HG03354 (cell line): ENCODE data around the gene CETP.
"Not testable (repeated sequence)": the region's sequence is repeated elsewhere in the genome, so short reads cannot be mapped to it uniquely, and the experiment has no call there.

ENCODE experiments used
- ATAC-seq: cut with Tn5 transposase; IDR thresholded peaks from one replicate; pipeline ENCODE4 v1.9.1; 2021; ENCODE audit warnings: mild to moderate bottlenecking; ENCODE audit not compliant: unreplicated experiment, poor library complexity, severe bottlenecking

CETP gene

DNA sequence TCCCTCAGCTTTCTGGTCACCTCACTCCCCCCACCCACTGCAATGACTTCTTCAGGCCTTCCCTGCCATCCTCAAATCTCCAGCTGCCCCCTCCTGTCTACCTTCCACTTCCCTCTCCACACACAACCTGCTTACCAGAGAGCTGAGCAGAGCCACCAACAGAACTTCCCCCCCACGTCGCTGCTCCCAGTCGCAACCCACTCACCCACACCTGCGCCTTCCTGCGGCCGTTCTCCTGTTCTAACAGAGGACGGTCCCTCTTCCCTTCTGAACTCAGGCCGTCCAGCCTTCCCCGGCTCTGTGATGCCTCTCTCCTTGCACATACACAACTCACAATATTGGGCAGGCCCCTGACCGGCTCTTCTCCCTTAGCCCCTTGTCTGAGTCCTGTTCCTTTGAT lies 14.0 kb downstream of the CETP start:
- ATAC-seq = no peak

DNA sequence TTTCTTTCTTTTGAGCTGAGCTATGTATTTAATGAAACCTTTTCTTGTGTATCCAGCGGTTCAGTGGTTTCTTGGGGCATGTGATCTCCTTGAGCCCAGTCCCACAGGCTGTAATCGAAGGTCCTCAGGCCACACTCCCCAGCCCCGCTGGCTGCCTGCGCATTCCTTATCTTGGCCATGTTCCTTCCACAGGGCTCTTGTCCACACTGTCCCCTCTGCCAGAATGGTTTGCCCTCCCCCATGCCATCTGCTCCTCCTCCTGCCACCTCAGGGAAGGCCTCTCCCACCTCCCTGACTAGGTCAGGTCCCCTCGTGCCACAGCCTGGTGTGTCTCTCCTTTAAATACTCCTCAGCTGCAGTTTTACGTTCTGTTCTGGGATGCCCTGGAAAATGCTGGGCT lies 15.5 kb downstream of the CETP start:
- ATAC-seq = no peak

DNA sequence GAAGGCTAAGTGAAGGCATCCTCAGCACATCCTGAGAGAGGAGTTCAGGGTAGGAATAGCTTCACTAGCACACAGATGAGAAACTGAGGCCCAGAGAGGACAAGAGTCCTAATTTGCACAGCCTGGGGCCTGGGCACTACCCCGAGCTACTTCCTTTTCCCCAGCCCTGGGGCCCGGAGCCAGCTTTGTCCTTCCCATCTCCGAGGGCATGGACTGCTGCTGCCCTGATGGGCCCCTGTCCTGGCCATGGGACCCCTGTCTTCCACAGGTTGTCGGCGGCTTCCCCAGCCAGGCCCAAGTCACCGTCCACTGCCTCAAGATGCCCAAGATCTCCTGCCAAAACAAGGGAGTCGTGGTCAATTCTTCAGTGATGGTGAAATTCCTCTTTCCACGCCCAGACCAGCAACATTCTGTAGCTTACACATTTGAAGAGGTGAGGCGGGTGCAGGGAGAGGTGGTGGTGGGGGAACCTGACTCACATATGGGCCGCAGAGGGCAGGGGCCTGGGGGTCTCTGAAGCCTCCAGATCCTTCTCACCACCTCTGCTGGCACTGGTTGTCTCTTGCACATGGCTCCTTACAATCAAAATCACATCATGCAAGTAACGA lies 16.2 kb downstream of the CETP start:
- ATAC-seq = no peak

DNA sequence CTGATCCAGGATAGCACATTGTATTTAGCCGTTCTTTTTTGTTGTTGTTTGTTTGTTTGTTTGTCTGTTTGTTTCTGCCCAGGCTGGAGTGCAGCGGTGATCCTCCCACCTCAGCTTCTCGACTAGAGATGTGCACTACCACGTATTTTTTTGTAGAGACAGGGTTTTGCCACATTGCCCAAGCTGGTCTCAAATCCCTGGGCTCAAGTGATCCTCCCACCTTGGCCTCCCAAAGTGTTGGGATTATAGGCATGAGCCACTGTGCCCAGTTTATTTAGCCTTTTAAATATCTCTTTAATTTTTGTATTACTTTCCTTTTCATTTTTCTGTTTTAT lies 18.4 kb downstream of the CETP start:
- ATAC-seq = no peak

DNA sequence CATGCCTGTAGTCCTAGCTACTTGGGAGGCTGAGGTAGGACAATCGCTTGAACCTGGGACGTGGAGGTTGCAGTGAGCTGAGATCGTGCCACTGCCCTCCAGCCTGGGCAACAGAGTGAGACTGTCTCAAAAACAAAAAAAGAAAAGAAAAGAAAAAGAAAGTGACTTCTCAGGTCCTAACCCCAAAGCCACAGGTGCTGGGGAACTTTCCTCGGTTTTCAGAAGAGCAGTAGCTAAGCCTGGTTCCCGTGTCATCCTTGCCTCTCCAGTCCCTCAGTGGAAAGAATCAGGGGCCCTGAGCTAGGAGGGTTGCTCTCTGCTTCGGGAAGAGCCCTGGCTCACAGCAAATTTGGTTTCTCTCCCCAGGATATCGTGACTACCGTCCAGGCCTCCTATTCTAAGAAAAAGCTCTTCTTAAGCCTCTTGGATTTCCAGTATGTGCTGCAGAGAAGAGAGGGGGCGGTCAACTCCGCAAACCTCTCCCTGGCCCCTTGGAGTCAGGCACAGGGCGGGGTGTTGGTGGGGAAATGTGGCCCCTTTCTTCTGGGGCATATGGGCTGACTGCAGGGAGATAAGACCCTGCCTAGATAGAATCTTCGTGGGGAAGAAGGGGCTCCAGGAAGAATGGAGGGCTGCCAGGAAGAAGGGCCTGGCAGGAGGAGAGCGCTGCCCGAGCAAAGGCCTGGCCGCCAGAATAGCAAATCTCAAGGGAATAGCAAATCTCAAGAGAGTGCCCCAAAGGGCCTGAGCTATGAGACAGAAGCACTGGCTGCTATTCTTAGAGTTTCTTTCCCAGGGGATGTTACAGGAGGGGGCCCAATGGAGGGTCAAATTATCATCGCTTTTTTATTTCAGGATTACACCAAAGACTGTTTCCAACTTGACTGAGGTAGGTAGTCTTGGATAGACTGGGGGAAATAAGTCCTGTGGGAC lies 19.3 kb downstream of the CETP start:
- ATAC-seq = peak; percentile 46

DNA sequence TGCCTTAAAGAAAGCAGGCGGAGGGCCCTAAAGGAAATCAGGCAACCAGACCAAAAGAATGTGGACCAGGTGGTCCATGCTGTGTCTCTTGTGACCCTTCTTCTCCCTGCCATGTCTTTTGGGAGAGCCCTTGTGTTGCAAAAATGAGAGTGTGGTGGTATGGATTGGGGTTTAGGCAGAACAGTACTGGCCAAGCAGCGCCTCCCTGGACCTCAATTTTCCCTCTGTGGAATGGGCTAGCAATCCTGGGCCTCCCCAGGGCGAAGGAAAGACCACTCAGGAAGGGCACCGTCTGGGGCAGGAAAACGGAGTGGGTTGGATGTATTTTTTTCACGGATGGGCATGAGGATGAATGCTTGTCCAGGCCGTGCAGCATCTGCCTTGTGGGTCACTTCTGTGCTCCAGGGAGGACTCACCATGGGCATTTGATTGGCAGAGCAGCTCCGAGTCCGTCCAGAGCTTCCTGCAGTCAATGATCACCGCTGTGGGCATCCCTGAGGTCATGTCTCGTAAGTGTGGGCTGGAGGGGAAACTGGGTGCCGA lies 20.1 kb downstream of the CETP start:
- ATAC-seq = no peak

DNA sequence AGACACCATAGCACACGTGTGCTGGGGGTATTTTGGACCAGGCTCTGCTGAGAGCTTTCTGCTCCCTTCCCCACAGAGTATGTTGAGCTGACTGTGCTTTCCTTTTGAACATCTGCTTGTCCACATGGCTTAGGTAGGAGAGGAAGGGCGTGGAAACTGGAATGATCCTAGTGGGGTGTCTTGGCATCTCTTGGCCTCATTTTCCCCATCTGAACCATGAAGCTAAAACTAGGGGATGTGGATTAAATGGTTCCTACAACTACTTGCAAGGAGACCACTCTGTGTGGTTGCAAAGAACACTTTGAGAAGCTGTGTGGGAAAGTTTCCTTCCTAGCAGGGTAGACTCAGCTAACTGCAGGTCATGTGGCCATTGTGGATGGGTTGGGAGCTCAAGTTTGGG lies 20.9 kb downstream of the CETP start:
- no peak for ATAC-seq

DNA sequence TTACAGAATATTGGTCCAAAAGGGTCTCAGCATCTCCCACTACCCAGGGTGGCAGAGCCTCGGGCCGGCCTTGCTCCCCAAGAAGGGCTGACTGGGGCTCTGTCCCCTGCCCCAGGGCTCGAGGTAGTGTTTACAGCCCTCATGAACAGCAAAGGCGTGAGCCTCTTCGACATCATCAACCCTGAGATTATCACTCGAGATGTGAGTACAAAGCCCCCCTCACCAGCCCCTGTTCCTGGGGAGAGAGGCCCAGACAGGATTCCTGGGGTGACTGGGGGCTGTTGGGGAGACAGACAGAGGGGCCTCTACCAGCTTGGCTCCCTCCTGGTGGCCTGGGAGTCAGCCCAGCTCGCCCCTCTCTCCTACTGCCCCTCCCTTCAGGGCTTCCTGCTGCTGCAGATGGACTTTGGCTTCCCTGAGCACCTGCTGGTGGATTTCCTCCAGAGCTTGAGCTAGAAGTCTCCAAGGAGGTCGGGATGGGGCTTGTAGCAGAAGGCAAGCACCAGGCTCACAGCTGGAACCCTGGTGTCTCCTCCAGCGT lies 21.5 kb downstream of the CETP start:
- ATAC-seq = no peak

DNA sequence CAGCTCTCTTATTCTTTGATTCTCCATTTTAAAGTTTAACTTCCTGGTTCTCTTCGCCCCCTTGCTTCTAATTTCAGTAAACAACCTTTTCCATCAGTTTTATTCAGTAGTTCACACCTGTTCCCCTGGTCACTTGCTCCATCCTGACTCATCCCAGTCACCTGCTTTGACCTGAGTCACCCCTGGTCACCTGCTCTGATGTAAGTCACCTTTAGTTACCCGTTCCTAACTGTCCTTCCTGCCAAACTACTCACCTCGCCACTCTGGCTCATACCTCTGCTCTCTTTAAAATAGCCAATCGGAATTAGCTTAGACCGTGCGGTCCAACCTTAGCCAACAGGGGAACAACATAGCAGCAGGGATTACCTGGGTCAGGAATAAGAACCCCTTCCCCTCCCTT lies 22.9 kb downstream of the CETP start:
- ATAC-seq = no peak

DNA sequence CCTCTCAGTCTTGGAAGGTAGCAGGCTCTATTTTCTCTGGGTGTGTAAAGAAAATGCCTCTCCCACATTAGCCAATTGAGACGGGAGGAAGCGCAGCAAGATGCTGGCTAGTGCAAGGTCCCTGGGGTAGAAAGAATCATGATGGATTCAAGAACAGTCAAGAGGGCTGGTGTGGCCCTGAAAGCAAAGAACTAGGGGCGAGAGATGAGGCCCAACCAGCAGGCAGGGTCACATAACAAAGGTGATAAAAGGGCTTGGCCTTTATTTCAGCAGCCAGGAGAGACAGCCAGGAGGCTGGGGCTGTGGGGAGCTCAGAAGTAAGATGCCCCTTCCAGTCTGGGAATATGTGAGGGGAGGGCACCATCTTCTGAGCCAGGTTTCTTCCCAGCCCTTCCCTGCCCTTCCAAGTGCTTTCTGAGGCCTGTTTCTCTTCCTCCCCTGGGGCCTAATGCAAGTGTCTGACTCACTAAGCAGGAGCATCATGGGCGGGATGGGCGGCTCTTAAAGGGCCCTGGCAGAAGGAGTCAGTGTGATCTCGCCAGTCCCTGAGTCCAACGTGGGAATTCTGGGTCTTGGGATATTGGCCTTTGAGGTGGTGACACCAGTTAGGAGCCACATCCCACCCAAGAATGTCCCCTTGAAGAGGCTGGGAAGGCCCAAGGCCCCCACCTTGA lies 23.7 kb downstream of the CETP start:
- no peak for ATAC-seq

DNA sequence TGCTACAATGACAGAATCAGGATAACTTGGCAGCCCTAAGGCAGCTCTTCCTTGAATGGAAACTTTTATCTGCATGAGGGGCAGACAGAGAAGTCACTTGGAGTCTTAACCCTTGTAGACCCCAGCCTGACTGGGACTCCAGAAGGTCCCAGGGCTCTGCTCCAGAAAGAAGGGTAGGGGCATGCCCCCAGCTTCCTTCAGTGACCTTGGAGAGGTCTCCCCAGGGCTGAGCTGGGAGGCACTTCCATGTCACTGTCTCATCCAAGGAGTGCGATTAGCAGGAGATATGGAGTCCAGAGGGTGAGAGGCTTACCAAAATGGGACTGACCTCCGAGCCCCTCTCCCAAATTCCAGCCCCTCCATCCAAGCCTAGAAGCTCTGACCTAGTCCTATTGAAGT lies 24.2 kb downstream of the CETP start:
- no peak for ATAC-seq

DNA sequence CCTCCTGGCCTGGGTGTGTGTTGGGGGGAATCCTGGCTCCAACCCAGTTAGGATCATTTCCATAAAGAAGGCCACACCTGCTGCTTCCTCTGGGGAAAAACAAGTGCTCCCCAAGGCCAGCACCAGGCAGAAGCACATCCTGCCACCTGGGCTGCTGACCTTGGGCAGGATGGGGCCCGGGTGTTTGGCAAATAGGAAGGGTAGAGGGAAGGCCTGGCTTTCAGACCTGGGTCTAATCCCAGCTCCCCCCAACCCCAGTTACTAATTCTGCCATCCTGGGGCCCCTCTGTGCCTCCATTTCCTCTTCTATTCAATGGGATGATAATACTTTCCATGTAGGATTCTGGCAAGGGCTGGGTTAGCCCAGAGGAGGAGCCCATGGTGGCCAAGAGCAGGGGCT lies 24.6 kb downstream of the CETP start:
- no peak for ATAC-seq

DNA sequence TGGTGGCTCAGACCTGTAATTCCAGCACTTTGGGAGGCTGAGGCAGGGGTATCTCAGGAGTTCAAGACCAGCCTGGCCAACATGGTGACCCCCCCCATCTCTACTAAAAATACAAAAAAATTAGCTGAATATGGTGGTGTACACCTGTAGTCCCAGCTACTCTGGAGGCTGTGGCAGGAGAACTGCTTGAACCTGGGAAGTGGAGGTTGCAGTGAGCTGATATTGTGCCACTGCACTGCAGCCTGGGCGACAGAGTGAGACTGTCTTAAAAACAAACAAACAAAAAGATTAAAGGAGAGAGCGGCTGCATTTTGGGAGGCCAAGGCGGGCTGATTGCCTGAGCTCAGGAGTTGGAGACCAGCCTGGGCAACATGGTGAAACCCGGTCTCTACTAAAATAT lies 25.2 kb downstream of the CETP start:
- not testable (repeated sequence) for ATAC-seq

DNA sequence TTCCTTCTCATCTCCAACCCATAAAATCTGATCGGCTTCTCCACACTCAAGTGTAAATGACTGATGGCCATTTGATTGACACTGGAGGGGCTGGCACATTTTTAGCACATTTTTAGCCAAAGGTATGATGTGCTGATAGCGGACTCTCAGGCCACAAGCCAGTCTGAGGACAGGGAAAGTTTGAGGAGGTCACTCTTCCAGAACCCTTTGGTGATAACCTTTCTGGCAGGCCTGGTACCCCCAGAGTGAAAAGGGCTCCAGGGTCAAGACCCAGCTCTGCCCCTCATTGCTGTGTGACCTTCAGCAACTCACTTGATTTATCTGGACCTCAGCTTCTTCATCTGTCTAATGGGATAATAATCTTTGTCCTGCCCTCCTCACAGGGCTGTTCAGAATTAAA lies 25.9 kb downstream of the CETP start:
- ATAC-seq = no peak

DNA sequence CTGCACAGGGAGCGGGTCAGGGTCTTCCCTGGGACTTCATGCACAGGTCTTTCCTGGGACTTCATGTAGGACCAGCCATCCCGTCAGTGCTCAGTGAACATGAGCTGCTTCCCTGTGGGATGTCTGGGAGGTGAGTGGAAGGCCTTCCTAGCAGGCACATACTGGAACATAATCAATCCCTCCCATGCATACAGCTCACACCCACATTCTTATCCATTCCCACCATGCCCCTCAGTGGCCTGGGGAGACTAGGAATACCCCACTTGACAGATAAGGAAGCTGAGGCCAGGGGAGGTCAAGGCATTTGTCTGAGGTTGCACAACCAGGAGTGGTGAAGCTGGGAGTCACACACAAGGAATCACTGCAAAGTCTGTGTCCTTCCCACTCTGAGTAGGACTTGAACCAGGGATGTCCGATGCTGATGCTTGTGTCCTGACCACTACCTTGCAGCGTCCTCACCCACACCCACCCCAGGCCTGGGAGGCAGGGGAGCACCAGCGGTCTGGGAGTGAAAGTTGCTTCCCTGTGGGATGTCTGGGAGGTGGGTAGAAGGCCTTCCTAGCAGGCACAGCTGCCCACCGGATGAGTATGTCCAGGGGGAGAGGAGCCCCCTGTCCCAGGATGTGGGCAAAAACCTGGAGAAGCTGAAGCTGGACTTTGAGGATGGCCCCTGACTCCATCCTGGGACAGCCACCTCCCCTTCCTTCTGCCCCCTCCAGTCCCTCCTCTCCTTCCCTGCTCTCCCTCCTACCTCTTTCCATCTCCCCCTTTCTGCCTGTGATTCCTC lies 26.6 kb downstream of the CETP start:
- ATAC-seq = no peak

DNA sequence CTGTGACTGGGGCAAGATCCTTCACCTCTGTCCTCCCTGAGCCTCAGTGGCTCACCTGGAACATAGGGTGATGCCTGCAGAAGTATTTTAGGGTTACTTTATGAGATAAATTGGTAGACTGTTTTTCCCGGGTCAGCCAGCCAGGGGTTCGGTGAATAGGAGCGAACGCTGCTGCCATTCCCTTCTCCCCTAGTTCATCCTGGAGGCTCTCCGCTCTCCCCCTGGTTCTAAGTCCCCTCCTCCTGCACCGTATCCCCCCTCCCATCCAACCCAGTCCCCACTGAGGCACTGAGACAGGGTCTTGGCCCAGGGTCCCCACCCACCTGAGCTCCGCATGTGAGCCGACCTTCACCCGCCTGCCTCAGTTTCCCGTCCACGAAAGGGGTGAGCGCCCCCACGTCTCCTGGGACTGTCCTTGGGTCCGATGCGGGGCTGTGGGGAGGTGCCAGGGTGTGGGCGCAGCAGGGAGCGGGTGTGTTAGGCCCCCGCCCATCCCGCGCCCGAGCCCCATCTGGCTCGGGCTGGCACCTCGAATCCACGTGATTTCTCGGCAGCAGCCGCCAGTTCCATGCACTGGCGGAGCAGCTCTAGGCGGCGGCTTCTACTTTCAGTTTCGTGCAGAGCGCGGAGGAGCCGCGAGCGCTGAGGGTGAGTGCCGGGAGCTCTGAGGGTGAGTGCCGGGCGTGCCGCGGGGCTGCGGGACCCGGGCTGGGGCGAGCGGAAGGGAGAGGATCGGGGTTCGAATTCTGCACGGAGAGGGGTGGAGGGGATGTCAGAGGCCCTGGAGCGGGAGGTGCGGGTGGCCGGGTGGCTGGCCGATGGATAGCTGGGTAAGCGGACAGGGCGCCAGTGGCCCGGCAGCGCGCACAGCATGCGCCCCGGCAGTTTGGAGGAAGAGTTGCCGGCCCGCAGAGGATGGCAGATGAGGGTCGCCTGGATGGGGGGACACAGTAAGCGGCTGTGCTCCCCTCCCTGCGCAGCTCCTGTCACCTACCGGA lies 27.5 kb downstream of the CETP start, which contains the start of gene NLRC5:
Gene NLRC5, plus strand, starts transcription at position 610 of the 998 bp plus-strand sequence. CDS start 31,156 bp downstream, outside the sequence.
- peak; percentile 90 for ATAC-seq

DNA sequence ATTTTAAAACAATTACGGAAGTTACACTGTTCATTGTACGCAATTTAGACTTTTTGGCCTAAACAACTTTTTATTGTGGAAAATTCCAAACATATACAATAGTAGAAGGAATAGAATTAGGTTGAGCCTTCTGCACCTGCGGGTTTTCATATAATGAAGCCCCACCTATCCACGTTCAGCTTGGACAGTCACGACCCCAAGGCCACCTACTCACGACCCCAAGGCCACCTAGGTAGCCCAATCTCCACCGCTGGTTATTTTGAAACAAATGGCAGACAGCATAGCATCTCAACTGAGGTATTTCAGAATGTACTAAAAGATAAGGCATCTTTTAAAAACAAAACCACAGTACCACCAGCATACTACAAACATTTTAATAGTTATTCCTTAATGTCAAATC lies 28.2 kb downstream of the CETP start:
- ATAC-seq = no peak
